K562 (cell line): ENCODE data around the gene FMN1. TPM values are rescaled to one million over a fixed set of nuclear protein-coding genes. Genes with fewer than 3 reads are reported as not detected.

Source experiments
- ATAC-seq: fragments of 200-7000 bp; cut with Tn5 transposase; 3 replicates; pipeline ENCODE4 v1.9.1; 2020; ENCODE audit warnings: moderate library complexity
- BruUV-seq: library from RNA; stranded (reverse); fragments of 400-500 nt; replicated peaks from 2 replicates; lab custom pipeline; 2021; lab: Mats Ljungman, UMichigan
- CTCF ChIA-PET: fragments of 300-600 bp; formaldehyde crosslinking; extraction: SDS; loops from one replicate; lab custom pipeline; 2021; ENCODE audit warnings: low intra/inter-chr PET ratio; lab: Yijun Ruan, JAX
- POLR2A ChIA-PET: fragments of 300-600, 350-650 bp; sonication (Branson Sonifier 250); formaldehyde crosslinking; extraction: SDS; loops from one replicate; lab custom pipeline; 2021; ENCODE audit warnings: antibody characterized with exemption, inconsistent platforms; lab: Yijun Ruan, JAX
- DNase-seq, 4 experiments: peaks; one replicate each; pipeline versions ENCODE4 v3.0.0 to v3.0.0-alpha.2; 2011 to 2018; ENCODE audit warnings: low spot score in 3 of 4, mixed read lengths in 3 of 4; ENCODE audit errors: extremely low read depth in 1 of 4
- FAIRE-seq: peaks from 2 replicates; lab custom pipeline; 2011; peaks lifted over from hg19 to GRCh38; lab: Jason Lieb, UNC
- H2AFZ ChIP-seq: 2 replicates; pipeline ENCODE4 v1.6.0; 2011; ENCODE audit warnings: low read depth, low read length, control low read depth, inconsistent platforms
- H3K27ac ChIP-seq: fragments of 200-600 bp; 3 replicates; pipeline ENCODE4 v1.8.0; 2011; ENCODE audit warnings: low read depth, mild to moderate bottlenecking, control low read depth, inconsistent platforms, low read length, moderate library complexity, mixed read lengths; ENCODE audit errors: extremely low read depth
- H3K27me3 ChIP-seq, 2 experiments: fragments of 300-600 bp in 1 of 2; 2 replicates in 1 of 2; 3 replicates in 1 of 2; pipeline versions ENCODE4 v1.6.0 to v1.8.0; 2011; ENCODE audit warnings: inconsistent platforms in 2 of 2, low read length in 2 of 2, mild to moderate bottlenecking in 1 of 2, mixed read lengths in 1 of 2, moderate library complexity in 1 of 2; ENCODE audit not compliant: control insufficient read depth in 2 of 2, insufficient read depth in 2 of 2
- H3K36me3 ChIP-seq: fragments of 300-600 bp; 3 replicates; pipeline ENCODE4 v1.8.0; 2011; ENCODE audit warnings: mild to moderate bottlenecking, low read length, inconsistent platforms; ENCODE audit not compliant: control insufficient read depth, insufficient read depth
- H3K4me1 ChIP-seq, 2 experiments: fragments of 200-600 bp in 1 of 2; replicated peaks in 1 of 2; 2 replicates in 1 of 2; 3 replicates in 1 of 2; pipeline versions ENCODE4 v1.5.1 to v1.8.0; 2011; ENCODE audit warnings: inconsistent platforms in 2 of 2, low read length in 2 of 2, mild to moderate bottlenecking in 1 of 2, mixed read lengths in 1 of 2, moderate library complexity in 1 of 2; ENCODE audit not compliant: control insufficient read depth in 2 of 2, insufficient read depth in 2 of 2
- H3K4me2 ChIP-seq: 2 replicates; pipeline ENCODE4 v1.6.1; 2011; ENCODE audit warnings: low read length, control low read depth, inconsistent platforms, mixed read lengths; ENCODE audit not compliant: insufficient read depth
- H3K4me3 ChIP-seq: fragments of 200-600 bp; sonication (generic), shearing (Covaris generic); 2 replicates; pipeline ENCODE4 v1.5.1; 2016; ENCODE audit warnings: control low read depth, inconsistent platforms
- H3K79me2 ChIP-seq: fragments of 200-600 bp; 3 replicates; pipeline ENCODE4 v1.8.0; 2011; ENCODE audit warnings: low read length, inconsistent platforms; ENCODE audit not compliant: control insufficient read depth, insufficient read depth
- H3K9ac ChIP-seq, 2 experiments: 2 replicates each; pipeline versions ENCODE4 v1.6.0 to v1.6.1; 2011; ENCODE audit warnings: low read depth in 2 of 2, low read length in 2 of 2, control low read depth in 1 of 2, inconsistent platforms in 1 of 2, mild to moderate bottlenecking in 1 of 2, mixed read lengths in 1 of 2; ENCODE audit not compliant: insufficient read depth in 1 of 2
- H3K9me1 ChIP-seq: one replicate; pipeline ENCODE4 v1.6.0; 2011; ENCODE audit warnings: inconsistent platforms, mild to moderate bottlenecking, low read length, moderate library complexity; ENCODE audit not compliant: control insufficient read depth, insufficient read depth
- H3K9me3 ChIP-seq: replicated peaks from 2 replicates; pipeline ENCODE4 v1.5.1; 2011; ENCODE audit warnings: low read depth, low read length, inconsistent platforms; ENCODE audit not compliant: control insufficient read depth, insufficient read depth
- H4K20me1 ChIP-seq: replicated peaks from 2 replicates; pipeline ENCODE4 v1.6.1; 2011; ENCODE audit warnings: low read length, inconsistent platforms, mixed read lengths; ENCODE audit not compliant: control insufficient read depth, insufficient read depth
- ARID3A ChIP-seq: IDR thresholded peaks from 2 replicates; pipeline ENCODE4 v1.6.1; 2012; ENCODE audit warnings: low read depth, low read length, improper control_type of control experiment, borderline replicate concordance
- HNRNPLL ChIP-seq: fragments of 200-400 bp; formaldehyde crosslinking; IDR thresholded peaks from 2 replicates; pipeline ENCODE4 v1.6.1; 2017; ENCODE audit warnings: low read length, low read depth, mild to moderate bottlenecking; ENCODE audit not compliant: poor library complexity, severe bottlenecking
- RBM15 ChIP-seq: fragments of 200-400 bp; formaldehyde crosslinking; IDR thresholded peaks from 2 replicates; pipeline ENCODE4 v1.6.1; 2018; ENCODE audit warnings: mild to moderate bottlenecking, low read length, moderate library complexity; ENCODE audit not compliant: insufficient read depth
- SAFB ChIP-seq: fragments of 200-400 bp; formaldehyde crosslinking; IDR thresholded peaks from 2 replicates; pipeline ENCODE4 v1.6.1; 2017; ENCODE audit warnings: low read depth, low read length, borderline replicate concordance
- ZC3H4 ChIP-seq: sonication (generic); formaldehyde crosslinking; IDR thresholded peaks from 2 replicates; pipeline ENCODE4 v1.9.0; 2021; ENCODE audit warnings: missing genetic modification reagents, borderline replicate concordance
- ZNF57 ChIP-seq: fragments of 450-650 bp; formaldehyde crosslinking; IDR thresholded peaks from 2 replicates; pipeline ENCODE4 v1.4.0; 2020; ENCODE audit warnings: mild to moderate bottlenecking, moderate library complexity
- in situ Hi-C: fragments of 300-500 bp; cut with MboI; formaldehyde crosslinking; loops from 4 replicates; pipeline ENCODE4 v1.15.0; 2018; ENCODE audit warnings: inconsistent platforms, mixed read lengths
- intact Hi-C: fragments of 100-400 bp; cut with micrococcal nuclease; formaldehyde crosslinking; loops from 2 replicates; pipeline ENCODE4 v1.14.2; 2022
- polyA plus RNA-seq, 8 experiments: library from polyadenylated mRNA; depleted of rRNA in 4 of 8; stranded (reverse) in 5 of 8; unstranded in 3 of 8; fragments of >200 nt; fragmentation: Nextera tagmentation in 2 of 8; fragmentation: Illumina TruSeq in 1 of 8; extraction: Ambion mirVana in 2 of 8; extraction: Trizol in 1 of 8; gene quantifications; 2 replicates each; pipeline versions ENCODE4 v1.2.1 to v1.2.3, GENCODE V29; 2011 to 2014; ENCODE audit warnings: inconsistent platforms in 1 of 8, missing spikeins in 1 of 8
- total RNA-seq, 7 experiments: library from RNA; depleted of rRNA in 6 of 7; stranded (reverse); fragments of >200 nt in 6 of 7; fragmentation: Illumina TruSeq in 2 of 7; extraction: Trizol in 2 of 7; gene quantifications; 2 replicates each; pipeline versions ENCODE4 v1.2.1 to v1.2.3, GENCODE V29; 2011 to 2021; ENCODE audit warnings: low replicate concordance in 1 of 7

Gene FMN1
- total and polyA plus RNA-seq, 9 of the 15 experiments (the other 6 are each of a cell fraction or from before 2014, with no cell fraction given), result 0.03 to 0.07 (median 0.04) TPM; not detected in 6

DNA sequence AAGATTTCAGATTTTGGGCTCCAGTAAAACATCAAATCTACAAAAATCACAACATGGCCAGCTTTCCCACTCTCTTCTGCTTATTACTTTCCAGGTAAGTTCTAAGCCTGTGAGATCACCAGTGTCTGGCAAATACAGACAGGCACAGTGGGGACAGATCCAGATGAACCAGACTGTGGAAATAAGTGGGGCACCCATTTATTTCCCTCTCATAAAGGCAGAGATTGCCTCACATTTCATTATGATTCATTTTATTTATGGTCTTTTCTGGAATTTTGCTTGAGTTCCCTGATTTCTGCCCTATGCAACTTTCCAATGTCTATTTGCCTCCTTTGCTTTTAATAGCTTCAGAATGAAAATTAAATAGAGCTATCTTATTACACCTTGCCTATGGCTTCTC, 409.9 kb downstream of the FMN1 start:
- POLR2A ChIA-PET, result no interaction called here
- TF ChIP-seq ZC3H4 (CRISPR knock-in tag), result no peak
- TF ChIP-seq HNRNPLL, result no peak
- TF ChIP-seq SAFB, result no peak
- TF ChIP-seq RBM15, result no peak
- TF ChIP-seq ARID3A, result no peak
- TF ChIP-seq ZNF57 (CRISPR knock-in tag), result no peak
- Histone ChIP-seq H3K79me2 (no peaks in the 10 kb centered on the region), H3K36me3 (no peaks in the 10 kb centered on the region), H3K9ac (no peak overlapping the region), H3K4me2 (no peak overlapping the region), H3K4me1 (no peaks in the 10 kb centered on the region), H2AFZ (no peak overlapping the region), H3K9me1 (no peaks in the 10 kb centered on the region), H3K27ac (no peak overlapping the region), H3K4me3 (no peak overlapping the region), H3K27me3 (no peaks in the 10 kb centered on the region; a peak in 1 of 5 replicates), H3K9me3 (no peaks in the 10 kb centered on the region), H4K20me1 (no peaks in the 10 kb centered on the region)
- ATAC-seq, result no peak
- intact Hi-C loops, result no loop called here
- DNase-seq, result no peak
- FAIRE-seq, result no peak
- in situ Hi-C loops, result no loop called here
- CTCF ChIA-PET, result no interaction called here
- BruUV-seq, result no TSS peak
